Stimulated activated CD8-positive, alpha-beta memory T cell treated with anti-CD3 and anti-CD28 coated beads, Interleukin-4, amount 100 ng/mL, for 4 hours (primary cell): ENCODE measurements around the gene GGT6.

Experiments
- DNase-seq, 2 donors: peaks; one replicate each; pipeline ENCODE4 v3.0.0-alpha.2; 2020; ENCODE audit warnings: low read depth in 2 of 2, low spot score in 1 of 2

Gene GGT6

GRCh38 chr17:4554441-4554996, 5.9 kb downstream of the GGT6 start:
- no peak for DNase-seq

- no peak for DNase-seq
These were observed 6.7 kb downstream of the GGT6 start for GRCh38 chr17:4553669-4554068.

GRCh38 chr17:4551796-4552525, 8.4 kb downstream of the GGT6 start:
- DNase-seq: no peak

- DNase-seq: no peak
These were observed 9.2 kb downstream of the GGT6 start for GRCh38 chr17:4551141-4551540.

DNA sequence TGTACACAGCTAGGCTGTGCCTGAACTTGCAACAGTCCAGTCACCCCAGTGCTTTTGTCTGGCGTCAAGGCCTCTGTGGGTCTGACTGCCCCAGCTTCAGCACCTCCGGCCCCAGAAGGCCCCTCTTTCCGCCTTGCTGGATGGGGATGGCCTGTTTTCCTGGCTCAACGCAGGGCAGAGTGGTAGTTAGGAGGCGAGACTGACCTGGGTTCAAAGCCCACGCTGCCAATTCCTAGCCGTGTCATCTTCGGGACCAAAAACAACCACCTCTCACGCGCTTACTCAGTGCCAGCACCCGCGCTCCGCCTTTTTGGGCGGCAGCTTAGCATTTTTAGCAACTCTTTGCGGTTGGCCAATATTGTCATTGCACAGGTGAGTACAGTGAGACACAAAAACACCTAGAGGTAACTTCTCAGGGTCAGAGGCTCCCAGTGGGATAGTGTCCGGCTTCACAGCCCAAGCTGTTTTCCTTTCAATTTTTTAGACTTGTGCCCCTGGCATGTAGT, 9.8 kb downstream of the GGT6 start:
- DNase-seq: no peak

DNA sequence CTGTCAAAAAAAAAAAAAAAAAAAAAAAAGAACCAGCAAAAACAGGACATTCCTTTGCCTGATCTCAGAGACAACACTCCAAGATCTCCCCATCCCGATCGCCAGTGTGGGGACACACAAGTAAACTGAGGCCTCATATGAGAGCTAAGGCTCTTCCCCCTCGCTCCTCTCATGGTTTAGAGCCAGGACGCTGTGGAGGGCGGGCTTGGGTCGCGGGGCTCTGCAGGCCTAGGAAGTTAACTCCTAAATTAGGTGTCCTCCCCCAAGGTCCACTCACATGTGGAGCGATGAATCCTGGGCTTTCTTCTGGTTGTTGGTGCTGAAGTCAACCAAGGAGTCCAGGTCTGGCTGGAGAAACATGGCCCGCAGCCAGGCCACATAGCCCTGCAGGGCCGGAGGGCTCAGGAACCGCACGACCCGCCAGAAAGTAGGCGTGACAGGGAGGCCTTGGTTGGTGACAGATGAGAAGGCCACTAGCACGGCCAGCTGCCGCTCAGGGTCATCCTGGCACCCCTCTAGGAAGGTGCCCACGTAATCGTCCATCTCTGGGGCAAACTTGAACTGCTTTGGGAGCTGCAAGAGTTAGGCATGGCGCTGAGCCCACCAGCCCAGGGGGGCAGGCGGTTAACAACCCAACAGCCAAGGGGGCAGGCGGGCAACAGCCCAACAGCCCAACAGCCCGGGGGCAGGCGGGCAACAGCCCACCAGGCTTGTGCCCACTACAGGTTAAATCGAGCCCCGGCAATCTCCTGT, 10.4 kb downstream of the GGT6 start:
- DNase-seq: no peak

DNA sequence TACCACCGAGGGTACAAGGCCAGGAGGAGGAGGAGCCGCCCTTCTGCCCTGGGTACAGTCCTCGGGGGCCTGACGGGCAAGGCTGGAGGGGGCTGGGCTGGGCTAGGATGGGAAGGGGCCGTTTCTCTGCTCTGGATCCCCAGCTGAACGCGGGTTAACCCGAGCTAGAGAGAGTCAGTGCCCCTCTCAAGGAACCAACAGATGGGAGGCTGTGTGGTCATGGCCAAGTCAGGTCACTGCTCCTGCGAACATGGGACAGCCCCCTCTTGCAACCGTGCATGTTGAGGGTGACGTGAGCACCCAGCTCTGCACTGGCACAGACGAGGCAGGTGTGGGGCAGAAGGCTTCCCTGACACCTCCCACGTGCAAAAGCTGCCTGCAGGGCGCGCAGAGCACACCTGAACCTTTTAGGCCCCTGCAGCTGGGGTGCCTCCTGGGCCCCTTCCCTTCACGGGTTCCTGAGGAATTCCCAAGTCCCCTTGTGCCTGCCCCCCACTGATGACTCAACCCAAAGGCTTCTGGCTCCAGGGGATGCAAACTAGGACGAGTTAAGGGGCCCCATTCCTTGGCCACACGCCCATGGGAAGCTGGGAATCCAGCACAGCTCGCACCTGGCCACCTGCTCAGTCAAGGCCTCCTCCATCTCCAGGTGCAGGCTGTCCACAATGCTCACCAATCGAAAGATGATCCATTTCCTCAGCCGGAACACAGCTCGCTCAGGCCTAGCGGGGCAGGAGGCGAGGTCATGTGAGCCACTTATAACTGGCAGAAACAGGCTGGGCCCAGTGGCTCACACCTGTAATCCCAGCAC, 11.5 kb downstream of the GGT6 start:
- DNase-seq: no peak

DNA sequence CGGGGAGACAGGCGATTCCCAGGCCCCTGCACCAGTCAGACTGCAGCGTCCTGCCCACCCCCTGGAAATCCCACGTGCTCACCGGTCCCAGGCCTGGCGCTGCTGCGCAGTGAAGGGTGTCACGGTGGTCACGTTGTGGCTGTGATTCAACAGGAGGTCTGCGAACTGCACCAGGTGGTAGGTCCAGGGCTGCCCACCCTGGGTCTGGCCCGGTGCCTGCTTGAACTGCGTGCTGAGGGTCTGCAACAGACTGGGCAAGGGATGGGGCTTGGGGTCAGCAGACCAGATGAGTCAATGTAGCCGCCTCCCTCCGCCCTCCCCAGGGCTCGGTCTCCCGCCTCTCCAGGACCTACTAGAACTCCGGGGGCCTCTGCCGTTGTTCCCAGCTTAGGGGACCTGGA, 12.3 kb downstream of the GGT6 start:
- no peak for DNase-seq

GRCh38 chr17:4547118-4547906, 13.1 kb downstream of the GGT6 start:
- no peak for DNase-seq

DNA sequence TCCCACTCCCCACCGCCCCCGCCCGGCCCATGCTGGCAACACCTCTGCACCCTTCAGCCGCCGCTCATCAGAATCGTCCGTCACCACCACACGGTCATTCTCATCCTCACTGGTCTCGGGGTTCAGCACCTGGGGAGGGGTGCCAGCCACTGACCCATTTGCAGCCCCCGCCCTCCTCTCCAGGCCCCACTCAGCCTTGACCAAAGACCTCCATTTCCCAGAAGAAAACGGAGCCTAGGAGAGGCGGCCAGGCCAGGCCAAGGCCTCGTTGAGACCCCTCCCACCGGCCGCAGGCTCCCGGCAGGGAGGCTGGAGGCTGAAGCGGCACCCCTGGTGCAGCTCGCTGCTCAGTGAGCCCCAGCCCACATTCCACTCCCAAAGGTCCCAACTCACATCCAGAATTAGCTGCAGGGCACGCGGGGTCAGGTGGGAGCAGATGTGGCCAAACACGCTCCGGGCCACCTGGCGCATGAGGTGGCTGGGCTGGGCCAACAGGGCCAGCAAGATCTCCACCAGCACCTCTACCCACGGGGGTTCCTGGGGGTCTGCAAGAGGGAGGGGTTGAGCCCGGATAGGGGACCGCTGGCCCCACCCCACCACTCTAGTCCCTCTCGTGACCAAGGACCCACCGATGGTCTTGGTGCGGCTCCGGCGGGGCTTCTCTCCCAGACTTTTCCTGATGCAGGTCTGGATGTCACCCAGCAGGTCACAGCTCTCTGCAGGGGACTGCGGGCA, 15.0 kb downstream of the GGT6 start:
- no peak for DNase-seq

DNA sequence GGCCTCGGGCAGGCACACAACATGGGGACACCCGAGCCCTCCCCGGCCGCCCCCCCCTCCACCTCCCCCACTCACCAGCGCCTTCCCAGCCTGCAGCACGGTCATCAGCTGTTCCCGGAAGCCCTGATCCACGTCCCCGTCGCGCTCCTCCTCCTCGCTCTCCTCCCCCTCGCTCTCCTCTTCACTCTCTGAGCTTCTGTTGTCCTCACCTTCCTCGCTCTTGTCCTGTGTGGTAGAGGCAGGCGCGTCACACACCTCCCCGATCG, 15.5 kb downstream of the GGT6 start:
- no peak for DNase-seq

DNA sequence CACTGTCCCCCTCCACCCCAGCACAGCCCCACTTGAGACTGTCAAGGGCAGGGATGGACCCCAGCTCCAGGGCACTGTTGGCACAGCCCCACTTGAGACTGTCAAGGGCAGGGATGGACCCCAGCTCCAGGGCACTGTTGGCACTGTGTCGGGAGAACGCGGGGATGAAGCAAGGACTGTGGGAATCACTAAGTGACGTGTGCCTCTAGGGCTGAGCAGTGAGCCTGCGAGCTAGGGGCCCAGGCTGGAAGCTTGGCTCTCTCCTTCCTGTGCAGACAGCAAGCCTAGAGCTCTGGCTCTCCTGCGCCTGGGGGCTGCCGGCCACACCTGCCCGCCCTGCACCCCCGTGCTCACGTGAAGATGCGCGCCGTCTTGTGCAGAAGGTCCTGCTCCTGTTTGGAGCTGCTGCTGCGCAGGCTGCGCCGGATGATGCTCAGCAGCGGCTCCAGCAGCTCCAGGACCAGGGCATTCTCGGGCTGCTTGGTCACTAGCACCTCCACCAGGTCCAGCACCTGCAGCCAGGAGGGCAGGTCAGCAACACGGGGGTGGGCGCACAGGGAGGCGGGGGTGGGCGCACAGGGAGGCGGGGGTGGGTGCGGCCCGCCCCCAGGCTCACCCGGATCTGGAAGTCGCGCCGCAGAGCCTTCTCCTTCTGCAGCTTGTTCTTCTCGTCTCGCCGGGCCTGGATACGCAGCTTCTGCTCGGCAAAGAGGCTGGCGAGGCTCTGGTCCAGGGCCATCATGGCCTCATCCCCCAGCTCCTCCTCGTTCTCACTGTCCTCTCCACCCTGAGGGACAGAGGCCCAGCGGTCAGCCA, 16.0 kb downstream of the GGT6 start:
- no peak for DNase-seq

GRCh38 chr17:4543557-4544026, 16.8 kb downstream of the GGT6 start:
- no peak for DNase-seq

GRCh38 chr17:4542726-4543191, 17.6 kb downstream of the GGT6 start:
- no peak for DNase-seq

DNA sequence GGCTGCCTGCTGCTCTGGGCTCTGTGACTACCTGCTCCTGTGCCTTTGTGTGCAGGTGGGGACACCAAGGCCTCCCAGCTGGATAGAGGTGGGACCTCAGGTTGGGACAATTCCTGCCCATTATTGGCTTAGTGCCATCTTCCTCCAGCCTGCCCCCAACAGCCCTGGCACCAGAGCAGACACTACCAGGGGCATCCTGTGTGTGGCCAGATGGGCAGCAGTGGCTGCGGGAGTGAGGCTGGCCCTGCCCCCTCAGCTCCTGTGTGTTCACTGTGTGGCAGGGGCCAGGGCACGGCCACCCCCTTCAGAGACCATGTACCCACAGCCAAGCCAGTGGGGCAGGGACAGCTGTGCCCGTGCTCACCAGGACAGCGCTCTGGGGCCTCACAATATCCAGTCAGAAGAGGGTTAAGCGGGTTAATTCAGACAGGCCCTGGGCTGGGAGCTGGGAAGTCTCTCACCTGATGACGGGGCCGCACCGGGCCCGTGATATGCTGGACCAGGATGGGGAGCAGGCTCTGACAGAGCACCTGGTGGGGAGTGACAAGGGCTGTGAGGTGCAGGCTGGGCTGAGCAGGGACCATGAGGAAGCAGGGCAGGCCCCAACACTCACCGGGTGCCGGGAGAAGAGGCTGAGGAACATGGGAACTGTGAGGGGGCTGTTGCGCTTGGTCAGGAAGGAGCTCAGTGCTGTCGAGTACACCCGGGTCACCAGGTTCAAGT, 18.2 kb downstream of the GGT6 start:
- no peak for DNase-seq

DNA sequence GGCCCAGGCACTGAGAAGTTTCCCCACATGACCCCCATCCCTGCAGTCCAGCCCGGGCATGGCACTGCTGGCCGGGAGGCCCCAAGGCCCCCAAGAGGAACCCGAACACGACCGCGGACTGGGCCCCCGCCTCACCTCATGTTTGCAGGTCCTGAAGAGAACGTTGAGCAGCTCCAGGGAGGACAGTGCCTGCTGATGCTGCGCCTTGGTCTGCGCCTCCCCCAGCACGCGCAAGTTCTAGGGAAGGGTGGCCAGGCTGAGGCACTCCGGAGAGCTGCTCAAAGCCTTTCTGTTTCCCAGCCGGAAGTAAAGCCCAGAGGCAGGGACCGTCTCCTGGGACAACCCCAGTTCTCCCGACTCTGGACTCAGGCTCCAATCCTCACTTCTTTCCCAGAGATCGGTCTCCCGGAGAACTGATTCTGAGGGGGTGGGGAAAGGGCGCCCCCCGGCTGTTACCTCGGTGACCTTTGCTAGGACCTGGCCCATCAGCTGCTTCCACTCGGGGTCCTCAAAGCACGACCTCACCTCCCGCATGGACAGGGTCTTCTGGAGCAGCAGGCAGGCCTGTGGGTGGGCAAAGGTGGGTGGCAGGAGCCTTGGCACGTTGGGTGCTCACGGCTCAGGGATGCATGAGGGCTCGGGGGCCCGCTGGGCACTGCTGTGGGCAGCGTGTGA, 18.9 kb downstream of the GGT6 start:
- no peak for DNase-seq

DNA sequence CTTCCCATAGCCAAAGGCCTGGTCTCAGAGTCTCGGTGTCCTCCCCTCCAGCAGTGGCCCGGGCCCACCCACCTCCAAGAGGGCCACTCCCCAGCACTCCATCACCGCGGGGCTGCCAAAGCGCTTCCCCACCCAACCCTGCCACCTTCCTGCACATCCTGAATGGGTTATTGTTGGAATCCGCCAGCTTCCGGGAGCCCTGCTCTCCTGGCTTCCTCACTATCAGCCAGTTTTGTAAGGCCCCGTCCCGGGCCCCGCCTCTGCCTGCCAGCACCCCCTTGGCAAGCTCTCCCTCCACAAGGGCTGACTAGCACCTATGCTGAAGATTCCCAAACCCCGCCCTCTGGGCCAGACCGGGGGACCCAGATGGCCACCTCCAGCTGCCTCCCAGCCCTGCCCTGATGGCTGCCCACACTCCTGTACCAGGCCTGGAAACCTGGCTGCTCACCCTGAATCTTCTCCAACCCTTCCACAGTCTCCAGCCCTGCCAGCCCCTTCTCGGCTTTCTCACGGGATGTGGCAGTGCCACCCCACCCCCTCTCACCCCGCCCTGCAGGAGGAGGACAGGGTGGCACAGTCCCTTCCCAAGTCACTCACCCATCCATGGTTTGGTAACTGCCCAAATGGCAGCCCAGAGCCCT, 19.6 kb downstream of the GGT6 start:
- no peak for DNase-seq
